ENCODE results near the gene FYB2. TPM values are rescaled to one million over a fixed set of nuclear protein-coding genes. Genes with fewer than 3 reads are reported as not detected.

FYB2 gene
- total RNA-seq, 2 donors from 2014 or later = not detected

DNA sequence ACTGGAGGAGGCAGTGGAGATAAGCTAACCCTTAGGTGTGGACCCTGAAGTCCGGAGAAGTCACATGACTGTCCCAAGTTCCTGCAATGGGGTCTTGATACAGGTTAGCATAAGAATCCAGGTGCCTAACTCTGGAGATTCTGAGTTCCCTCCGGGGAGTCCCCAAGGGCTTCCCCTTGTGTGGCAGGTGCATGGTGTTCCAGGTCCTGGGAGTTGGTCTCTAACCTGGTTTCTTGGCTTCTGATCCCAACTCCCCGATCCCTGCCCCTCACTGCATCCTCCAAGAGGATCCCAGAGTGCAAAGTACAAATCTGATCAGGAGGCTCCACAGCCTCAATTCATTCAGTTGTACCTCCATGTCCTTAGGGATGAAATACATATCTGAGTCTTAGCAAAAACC, 26.1 kb upstream of the FYB2 start:
- no peaks in the 10 kb centered on the region for H3K9me3 ChIP-seq (ENCODE audit: control insufficient read depth, low read length, poor library complexity, severe bottlenecking)
- Mint-ChIP-seq H3K4me3 (no peak overlapping the region), H3K4me1 (peaks cover 2% of the 10 kb centered on the region), H3K27ac (no peak overlapping the region), H3K36me3 (ENCODE audit: low read depth) (no peaks in the 10 kb centered on the region), H3K27me3 (peaks cover 42% of the 10 kb centered on the region)
- no peak for DNase-seq
- ATAC-seq = no peak

DNA sequence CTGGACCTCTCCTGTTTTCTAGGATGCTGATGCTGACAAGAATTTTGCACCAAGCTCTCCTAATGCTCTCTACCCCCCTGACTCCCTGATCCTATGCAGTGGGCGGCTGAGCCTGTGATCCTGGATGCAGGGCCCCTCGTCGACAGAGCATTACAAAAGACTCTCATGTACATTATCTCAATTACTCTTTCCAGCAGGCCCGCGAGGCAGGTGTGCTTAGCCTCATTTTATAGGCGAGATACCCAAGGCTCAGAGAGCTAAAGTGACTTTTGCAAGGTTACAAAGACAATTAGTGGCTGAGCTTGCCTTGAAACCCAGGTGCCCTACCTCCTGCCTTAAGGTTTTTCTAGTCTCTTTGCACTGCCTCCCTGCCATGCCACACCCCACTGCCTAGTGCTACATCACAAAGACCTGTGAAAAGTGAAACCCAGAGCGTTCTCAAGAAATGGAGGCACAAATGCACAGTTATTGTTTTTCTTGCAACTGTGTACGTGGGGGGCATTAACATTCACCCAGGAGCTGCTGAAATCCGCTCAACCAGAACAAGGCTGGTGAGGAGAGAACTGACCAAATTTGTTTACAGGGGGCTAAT, 25.4 kb upstream of the FYB2 start:
- Mint-ChIP-seq H3K27ac (no peak overlapping the region), H3K27me3 (peaks cover 45% of the 10 kb centered on the region), H3K4me3 (no peak overlapping the region), H3K4me1 (peaks cover 2% of the 10 kb centered on the region), H3K36me3 (ENCODE audit: low read depth) (no peaks in the 10 kb centered on the region)
- H3K9me3 ChIP-seq (ENCODE audit: control insufficient read depth, low read length, poor library complexity, severe bottlenecking) = no peaks in the 10 kb centered on the region
- ATAC-seq (no peak), DNase-seq (no peak)

DNA sequence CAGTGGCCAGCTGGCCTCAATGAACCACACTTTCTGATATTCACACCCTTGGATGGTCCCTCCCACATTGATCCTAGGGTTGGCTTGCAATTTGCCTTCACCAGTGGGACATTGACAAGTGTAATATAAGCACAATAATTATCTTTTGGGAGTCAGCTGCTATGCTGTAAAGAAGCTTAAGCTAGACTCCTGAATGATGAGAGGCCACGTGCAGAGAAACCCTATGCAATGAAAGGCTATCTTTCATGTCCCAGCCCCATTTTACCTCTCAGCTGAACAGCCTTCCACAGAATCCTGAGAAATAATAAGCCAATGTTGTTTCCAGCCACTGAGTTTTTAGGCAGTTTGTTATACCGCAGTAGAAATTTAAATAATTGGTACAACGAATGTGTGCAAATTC, 24.3 kb upstream of the FYB2 start:
- Mint-ChIP-seq H3K27ac (no peak overlapping the region), H3K4me3 (no peak overlapping the region), H3K27me3 (peaks cover 55% of the 10 kb centered on the region), H3K36me3 (ENCODE audit: low read depth) (no peaks in the 10 kb centered on the region), H3K4me1 (peaks cover 2% of the 10 kb centered on the region)
- ATAC-seq (no peak), DNase-seq (no peak)
- no peaks in the 10 kb centered on the region for H3K9me3 ChIP-seq (ENCODE audit: control insufficient read depth, low read length, poor library complexity, severe bottlenecking)

DNA sequence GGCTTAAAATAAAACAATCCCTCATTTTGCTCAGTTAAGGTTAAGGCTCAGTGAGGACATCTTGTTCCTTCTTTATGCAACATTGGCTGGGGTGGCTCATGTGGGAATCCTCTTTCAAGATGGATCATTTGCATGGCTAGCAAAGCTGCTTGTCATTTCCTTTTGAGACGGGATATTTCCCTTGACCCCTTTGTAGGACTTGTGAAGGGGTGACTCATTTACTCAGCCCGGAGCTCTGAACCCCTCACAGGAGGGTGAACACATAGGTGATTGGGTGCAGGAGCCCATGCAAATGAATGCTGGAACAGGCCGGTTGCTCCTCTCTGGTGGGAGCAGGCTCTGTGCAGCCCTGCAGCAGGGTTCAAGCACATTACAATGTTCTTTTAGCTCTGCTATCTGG, 19.6 kb upstream of the FYB2 start:
- Mint-ChIP-seq H3K36me3 (ENCODE audit: low read depth) (no peaks in the 10 kb centered on the region), H3K27ac (no peak overlapping the region), H3K27me3 (peaks cover 52% of the 10 kb centered on the region), H3K4me1 (no peaks in the 10 kb centered on the region), H3K4me3 (no peak overlapping the region)
- DNase-seq = no peak
- ATAC-seq = no peak
- H3K9me3 ChIP-seq (ENCODE audit: control insufficient read depth, low read length, poor library complexity, severe bottlenecking) = no peaks in the 10 kb centered on the region

DNA sequence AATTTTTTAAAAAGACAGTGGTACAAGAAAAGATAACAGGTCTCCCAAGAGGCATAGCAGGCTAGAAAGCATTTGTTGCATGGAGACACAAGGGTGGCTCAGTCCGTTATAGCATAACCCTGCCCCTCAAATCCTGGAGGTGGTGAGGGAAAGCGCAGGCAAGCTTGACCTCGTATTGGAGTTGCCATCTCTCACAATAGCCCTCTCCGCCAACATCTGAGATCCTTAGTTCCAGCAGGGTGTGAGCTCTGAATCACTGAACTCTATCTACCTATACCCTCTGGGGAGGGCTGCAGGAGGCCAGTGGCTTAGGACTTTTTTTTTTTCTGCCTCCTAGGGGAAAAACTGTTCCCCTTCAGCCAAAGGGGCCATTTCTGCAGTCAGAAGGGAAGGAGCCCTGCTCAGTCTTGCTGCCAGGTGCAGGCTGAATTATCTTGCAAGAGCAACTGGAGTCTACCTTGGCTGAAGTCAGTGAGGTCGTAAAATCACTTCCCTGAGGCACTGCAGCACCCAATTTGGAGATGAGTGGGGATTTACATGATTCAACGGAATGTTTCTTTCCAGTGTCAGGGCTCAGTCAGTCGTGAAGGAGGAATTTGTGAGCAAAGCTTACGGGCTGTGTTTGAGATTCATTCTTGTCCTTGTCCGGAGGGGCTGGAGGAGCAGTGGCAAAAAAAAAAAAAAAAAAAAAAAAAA, 18.2 kb upstream of the FYB2 start:
- ATAC-seq = no peak
- H3K9me3 ChIP-seq (ENCODE audit: control insufficient read depth, low read length, poor library complexity, severe bottlenecking) = no peaks in the 10 kb centered on the region
- Mint-ChIP-seq H3K4me3 (no peak overlapping the region), H3K4me1 (no peaks in the 10 kb centered on the region), H3K36me3 (ENCODE audit: low read depth) (no peaks in the 10 kb centered on the region), H3K27me3 (peaks cover 40% of the 10 kb centered on the region), H3K27ac (no peak overlapping the region)
- no peak for DNase-seq

DNA sequence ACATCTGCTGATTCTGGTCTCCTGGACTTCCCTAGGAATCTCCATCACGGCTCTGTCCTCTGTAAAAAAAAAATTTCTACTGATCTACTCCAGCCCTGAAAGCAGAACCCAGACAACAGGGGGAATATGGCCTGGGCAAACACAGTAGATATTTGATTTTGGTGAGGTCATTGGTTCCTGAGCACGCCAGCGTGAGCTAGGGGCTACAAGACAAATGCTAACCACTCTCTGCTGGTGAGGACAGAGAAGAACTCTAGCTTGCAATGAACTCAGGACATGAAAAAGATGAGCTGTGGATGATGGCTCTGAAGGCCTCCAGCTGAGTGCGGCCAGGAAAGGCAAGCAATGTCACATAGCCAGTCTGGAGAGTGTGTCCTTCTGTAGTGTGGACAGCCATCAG, 17.2 kb upstream of the FYB2 start:
- H3K27ac Mint-ChIP-seq = no peak overlapping the region
- peaks cover 41% of the 10 kb centered on the region for H3K27me3 Mint-ChIP-seq
- ATAC-seq (no peak), DNase-seq (no peak)
- peaks cover 4% of the 10 kb centered on the region for H3K4me1 Mint-ChIP-seq
- H3K4me3 Mint-ChIP-seq = no peak overlapping the region
- no peaks in the 10 kb centered on the region for H3K36me3 Mint-ChIP-seq (ENCODE audit: low read depth)
- H3K9me3 ChIP-seq (ENCODE audit: control insufficient read depth, low read length, poor library complexity, severe bottlenecking) = no peaks in the 10 kb centered on the region

DNA sequence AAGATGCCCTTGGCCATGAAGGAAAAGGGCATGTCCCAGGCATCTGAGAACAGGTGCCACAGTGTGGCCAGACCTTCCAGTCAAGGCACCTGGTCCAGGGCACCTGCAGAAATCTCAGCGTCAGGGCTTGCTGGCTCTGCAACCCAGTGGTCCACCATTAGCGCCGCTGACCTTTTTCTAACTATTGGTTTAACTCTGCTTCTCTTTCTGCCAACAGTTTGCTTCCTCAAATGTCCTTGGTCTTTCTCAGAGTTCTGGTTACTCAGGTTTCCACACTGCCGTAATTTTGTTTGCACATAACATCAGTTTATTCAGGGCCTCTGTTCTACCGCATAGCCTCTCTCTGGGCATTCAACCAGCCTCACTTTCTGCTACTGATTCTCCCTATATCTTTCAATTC, 16.5 kb upstream of the FYB2 start:
- no peaks in the 10 kb centered on the region for H3K9me3 ChIP-seq (ENCODE audit: control insufficient read depth, low read length, poor library complexity, severe bottlenecking)
- Mint-ChIP-seq H3K27ac (no peak overlapping the region), H3K4me3 (no peak overlapping the region), H3K36me3 (ENCODE audit: low read depth) (no peaks in the 10 kb centered on the region), H3K4me1 (peaks cover 4% of the 10 kb centered on the region), H3K27me3 (peaks cover 44% of the 10 kb centered on the region)
- DNase-seq (no peak), ATAC-seq (no peak)

DNA sequence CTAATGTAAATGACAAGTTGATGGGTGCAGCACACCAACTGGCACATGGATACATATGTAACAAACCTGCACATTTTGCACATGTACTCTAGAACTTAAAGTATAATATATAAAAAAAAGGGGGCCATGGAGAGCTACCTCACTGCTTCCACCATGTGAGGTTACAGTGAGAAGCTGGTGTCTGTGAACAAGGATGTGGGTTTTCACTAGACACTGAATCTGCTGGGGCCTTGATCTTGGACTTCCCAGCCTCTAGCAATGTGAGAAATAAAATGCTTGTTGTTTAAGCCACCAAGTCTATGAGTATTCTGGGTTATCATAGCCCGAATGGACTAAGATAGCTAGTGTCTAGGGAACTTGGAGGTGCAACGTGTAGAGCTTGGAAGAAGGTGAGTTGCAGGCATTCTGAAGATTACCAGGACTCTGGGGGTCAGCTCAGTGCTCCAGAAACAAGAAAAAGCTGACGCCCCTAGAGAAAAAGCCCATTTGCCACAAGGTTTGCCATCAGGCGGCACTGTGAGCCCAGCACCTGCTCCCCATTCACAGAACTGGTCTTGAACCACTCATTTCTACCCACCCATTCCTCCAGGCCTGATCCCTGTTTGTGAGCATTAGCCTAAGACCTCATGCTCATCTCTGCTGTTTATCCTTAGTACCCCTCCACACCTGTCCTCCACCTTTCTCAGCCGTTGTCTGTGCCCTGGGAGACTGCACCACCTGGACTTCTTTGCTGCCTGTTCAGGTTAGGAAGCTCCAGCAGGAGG, 15.1 kb upstream of the FYB2 start:
- Mint-ChIP-seq H3K4me3 (no peak overlapping the region), H3K27ac (no peak overlapping the region), H3K27me3 (peaks cover 37% of the 10 kb centered on the region), H3K36me3 (ENCODE audit: low read depth) (no peaks in the 10 kb centered on the region), H3K4me1 (peaks cover 4% of the 10 kb centered on the region)
- no peak for DNase-seq
- H3K9me3 ChIP-seq (ENCODE audit: control insufficient read depth, low read length, poor library complexity, severe bottlenecking) = no peaks in the 10 kb centered on the region
- ATAC-seq = no peak

DNA sequence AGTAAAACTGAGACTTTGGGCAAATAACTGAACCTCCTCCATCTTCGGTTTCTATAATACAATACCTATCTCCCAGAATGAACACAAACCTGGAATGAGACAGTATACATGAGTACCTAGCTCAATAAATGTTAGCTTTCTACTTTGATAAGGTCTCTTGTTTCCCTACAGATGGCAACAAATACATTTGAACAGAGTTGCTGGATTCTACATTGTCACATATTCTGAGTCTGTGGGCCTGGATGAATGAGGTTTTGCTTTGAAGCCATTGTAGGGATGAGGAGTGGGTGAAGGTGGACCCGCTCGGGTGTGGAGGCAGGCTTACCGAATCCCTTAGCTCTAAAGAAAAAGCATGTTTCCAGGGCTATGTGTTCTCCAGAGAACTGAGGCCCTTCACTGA, 13.9 kb upstream of the FYB2 start:
- Mint-ChIP-seq H3K27me3 (peaks cover 39% of the 10 kb centered on the region), H3K27ac (no peak overlapping the region), H3K36me3 (ENCODE audit: low read depth) (no peaks in the 10 kb centered on the region), H3K4me3 (no peak overlapping the region), H3K4me1 (peaks cover 5% of the 10 kb centered on the region)
- H3K9me3 ChIP-seq (ENCODE audit: control insufficient read depth, low read length, poor library complexity, severe bottlenecking) = no peaks in the 10 kb centered on the region
- ATAC-seq (no peak), DNase-seq (no peak)

DNA sequence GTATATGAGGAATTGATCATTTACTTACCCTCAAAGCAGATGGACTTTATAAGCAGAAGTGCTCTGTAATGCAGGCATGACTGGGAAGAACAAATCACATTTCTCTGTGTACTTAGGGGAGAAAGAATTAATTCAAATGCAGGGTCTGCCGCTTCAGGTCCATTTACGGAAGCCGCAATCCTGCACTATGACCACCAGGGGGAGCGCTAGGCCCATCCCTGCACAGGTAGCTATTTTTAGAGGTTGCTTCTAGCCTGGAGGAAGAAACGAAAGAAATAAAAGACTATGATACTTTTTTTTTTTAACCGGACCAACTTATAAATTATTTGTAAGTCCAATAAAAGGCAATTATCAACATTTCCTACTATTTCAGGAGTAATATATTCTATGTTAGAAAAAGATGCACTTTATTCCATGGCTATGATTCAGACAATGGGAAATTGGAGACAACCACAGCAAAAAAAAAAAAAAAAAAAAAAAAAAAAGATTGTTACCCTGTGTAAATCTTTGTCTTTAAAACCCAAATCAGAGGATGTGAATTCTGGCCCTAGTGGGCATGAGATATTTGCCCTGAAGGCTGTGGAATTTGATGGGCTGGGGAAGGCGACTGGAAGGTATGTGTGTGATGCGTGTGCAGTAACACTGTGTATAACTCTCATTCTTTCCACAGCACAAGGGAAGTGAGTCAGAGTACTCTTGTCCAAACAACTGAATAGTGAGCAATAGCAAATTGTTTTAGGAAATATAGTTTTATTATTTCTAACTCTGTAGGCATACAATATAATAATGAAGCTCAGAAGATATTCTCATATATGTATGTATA, 12.9 kb upstream of the FYB2 start:
- peak; percentile 68 for ATAC-seq
- peak overlapping the region; percentile 52 for H3K4me3 Mint-ChIP-seq

DNA sequence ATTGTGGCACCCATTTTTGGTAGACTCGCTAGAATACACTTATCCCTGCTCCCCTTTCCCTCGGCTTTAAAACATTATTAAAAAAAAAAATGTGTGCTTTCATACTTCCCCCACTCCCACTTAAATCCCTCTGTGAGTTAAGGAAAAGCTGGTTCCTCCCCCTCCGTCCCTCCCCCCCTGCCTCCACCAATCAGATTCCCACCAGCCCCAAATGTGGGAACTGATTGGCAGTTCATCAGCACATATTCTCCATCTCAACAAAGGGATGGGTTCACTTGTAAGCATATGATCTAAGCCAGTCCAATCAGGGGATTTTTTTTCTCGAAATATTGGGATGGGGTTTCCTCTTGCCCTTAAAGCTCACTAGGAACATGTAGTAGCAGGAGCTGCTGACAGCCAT, 10.8 kb upstream of the FYB2 start:
- no peak overlapping the region for H3K27ac Mint-ChIP-seq
- H3K4me3 Mint-ChIP-seq = no peak overlapping the region
- no peaks in the 10 kb centered on the region for H3K9me3 ChIP-seq (ENCODE audit: control insufficient read depth, low read length, poor library complexity, severe bottlenecking)
- H3K36me3 Mint-ChIP-seq (ENCODE audit: low read depth) = no peaks in the 10 kb centered on the region
- ATAC-seq (no peak), DNase-seq (no peak)
- peaks cover 36% of the 10 kb centered on the region for H3K27me3 Mint-ChIP-seq
- peaks cover 5% of the 10 kb centered on the region for H3K4me1 Mint-ChIP-seq

More for the DNA sequence above, 12.9 kb upstream of the FYB2 start:
- DNase-seq = peak; percentile 39 to 63 (median 42)
- no peaks in the 10 kb centered on the region for H3K36me3 Mint-ChIP-seq (ENCODE audit: low read depth)
- H3K27me3 Mint-ChIP-seq = peaks cover 46% of the 10 kb centered on the region
- H3K27ac Mint-ChIP-seq = no peak overlapping the region
- H3K9me3 ChIP-seq (ENCODE audit: control insufficient read depth, low read length, poor library complexity, severe bottlenecking) = no peaks in the 10 kb centered on the region
- H3K4me1 Mint-ChIP-seq = peaks cover 5% of the 10 kb centered on the region

DNA sequence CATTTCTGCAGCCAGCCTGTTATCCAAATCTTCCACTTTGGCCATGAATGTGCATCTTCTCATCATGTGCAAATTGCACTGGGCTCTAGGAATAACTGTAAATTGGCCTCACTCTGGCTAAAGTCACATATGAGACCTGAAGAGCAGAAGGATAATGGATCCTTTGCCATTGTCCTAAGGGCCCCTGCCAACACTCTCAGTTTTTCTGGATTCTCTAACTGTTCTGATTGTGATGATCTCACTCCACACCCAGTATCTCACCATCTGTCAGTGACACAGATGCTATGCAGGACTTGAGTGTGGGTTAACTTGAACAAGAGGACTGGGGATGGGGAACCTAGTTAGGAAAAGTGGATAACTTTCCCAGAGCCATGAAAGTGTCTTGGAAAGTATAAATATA, 8.5 kb upstream of the FYB2 start:
- DNase-seq = no peak
- H3K27ac Mint-ChIP-seq = no peak overlapping the region
- peaks cover 51% of the 10 kb centered on the region for H3K27me3 Mint-ChIP-seq
- H3K9me3 ChIP-seq (ENCODE audit: control insufficient read depth, low read length, poor library complexity, severe bottlenecking) = no peaks in the 10 kb centered on the region
- no peak for ATAC-seq
- no peaks in the 10 kb centered on the region for H3K36me3 Mint-ChIP-seq (ENCODE audit: low read depth)
- H3K4me1 Mint-ChIP-seq = peaks cover 7% of the 10 kb centered on the region
- no peak overlapping the region for H3K4me3 Mint-ChIP-seq

DNA sequence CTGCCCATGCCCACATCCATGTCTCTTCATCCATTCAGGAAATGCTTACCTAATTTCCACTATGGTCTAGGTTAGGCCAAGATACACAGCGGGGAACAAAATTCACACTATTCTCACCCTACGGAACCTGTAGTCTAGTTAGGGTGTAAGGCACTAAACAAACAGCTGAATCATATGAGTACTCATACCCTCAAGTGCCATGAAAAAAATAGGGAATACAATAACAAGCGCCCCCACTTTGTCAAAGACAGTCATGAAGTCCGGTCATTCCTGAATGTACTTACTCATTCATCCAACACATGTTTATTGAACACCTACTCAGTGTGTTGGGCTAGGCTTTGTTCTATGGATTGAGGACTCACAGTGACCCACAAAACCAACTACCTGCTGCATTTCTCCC, 6.2 kb upstream of the FYB2 start:
- Mint-ChIP-seq H3K36me3 (ENCODE audit: low read depth) (no peaks in the 10 kb centered on the region), H3K27ac (no peak overlapping the region), H3K4me3 (no peak overlapping the region), H3K4me1 (peaks cover 4% of the 10 kb centered on the region), H3K27me3 (peaks cover 44% of the 10 kb centered on the region)
- no peak for ATAC-seq
- H3K9me3 ChIP-seq (ENCODE audit: control insufficient read depth, low read length, poor library complexity, severe bottlenecking) = no peaks in the 10 kb centered on the region
- no peak for DNase-seq

Measured in T-helper 17 cell (primary cell).